Activated CD4-positive, alpha-beta T cell treated with anti-CD3 and anti-CD28 coated beads for 24 hours (primary cell): ENCODE measurements around the gene SCAP.

ENCODE experiments used
- DNase-seq, 2 donors: peaks; one replicate each; pipeline ENCODE4 v3.0.0-alpha.2; 2020; ENCODE audit warnings: low read depth in 2 of 2

Gene SCAP

DNA sequence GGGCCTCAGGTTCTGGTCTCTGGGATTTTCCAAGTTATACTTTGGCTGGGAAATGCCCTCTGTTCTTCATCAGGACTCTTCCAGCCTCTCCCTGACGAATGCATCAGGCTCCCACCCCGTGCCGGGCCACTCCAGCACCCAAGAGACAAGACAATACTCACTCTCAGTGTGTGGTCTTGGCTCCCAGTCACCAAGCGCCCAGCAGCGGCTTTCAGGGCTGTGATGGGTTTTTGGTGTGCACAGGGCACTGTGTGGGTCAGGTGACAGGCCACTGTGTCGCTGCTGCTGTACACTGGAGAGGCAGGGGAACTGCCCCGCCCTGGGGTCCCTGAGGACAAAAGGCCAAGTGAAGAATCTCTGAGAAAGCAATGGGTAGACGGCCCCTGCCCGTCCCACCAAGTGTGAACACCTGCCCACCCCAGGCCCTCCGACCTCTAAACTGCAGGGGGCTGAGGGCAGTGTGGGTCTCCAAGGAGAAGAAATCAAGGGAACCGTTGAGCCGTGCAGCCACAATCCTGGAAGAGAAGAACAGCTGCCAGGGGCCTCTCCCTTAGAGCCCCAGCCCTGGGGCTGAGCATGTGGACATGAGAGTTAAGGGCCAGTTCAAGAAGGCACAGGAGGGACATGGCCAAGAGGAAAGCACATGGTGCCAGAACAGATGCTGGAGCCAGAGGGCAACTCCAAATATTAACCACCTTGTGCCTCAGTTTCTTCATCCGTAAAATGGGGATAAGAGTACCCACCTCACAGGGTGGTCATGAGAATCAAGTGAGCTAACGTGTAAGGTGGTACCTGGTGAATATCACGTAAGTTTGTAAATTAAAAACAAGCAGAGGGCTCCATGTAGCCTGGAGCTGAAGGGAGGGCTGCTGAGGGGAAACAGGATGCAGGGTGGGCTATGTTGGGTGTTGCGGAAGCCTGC lies 60.8 kb downstream of the SCAP start:
- DNase-seq = no peak

GRCh38 chr3:47414161-47414564 lies 61.6 kb downstream of the SCAP start:
- no peak for DNase-seq

DNA sequence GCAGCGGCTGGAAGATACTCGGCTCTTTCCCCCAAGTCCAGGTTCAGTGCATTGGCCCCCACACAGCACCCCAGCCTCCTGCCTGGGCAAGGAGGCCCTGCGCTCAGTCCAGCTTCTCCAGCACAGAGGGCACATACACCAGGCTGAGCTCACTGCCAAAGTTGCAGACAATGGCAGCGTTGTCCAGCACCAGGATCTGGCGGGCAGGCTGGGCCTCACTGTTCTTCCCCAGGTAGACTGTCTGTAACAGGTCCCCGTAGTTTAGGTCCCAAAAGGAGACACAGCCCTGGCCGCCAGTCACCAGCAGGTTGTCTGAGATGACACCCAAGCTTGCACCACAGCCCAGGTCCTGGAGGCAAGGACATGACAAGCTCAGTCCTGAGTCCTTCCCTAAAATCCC lies 62.0 kb downstream of the SCAP start:
- no peak for DNase-seq

DNA sequence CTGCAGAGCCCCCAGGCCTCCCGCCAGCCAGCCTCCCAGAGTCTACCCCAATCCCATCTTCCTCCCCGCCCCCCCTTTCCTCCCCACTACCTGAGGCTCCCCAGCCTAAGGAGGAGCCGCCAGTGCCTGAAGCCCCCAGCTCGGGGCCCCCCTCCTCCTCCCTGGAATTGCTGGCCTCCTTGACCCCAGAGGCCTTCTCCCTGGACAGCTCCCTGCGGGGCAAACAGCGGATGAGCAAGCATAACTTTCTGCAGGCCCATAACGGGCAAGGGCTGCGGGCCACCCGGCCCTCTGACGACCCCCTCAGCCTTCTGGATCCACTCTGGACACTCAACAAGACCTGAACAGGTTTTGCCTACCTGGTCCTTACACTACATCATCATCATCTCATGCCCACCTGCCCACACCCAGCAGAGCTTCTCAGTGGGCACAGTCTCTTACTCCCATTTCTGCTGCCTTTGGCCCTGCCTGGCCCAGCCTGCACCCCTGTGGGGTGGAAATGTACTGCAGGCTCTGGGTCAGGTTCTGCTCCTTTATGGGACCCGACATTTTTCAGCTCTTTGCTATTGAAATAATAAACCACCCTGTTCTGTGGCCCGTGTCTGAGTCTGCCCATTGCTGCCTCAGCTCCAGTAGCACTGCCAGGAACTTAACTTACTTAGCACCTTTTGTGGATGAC lies 62.8 kb downstream of the SCAP start:
- no peak for DNase-seq

GRCh38 chr3:47412453-47412756 lies 63.3 kb downstream of the SCAP start:
- no peak for DNase-seq

- no peak for DNase-seq
These were observed 63.9 kb downstream of the SCAP start for GRCh38 chr3:47411696-47412452.

GRCh38 chr3:47410801-47411646 lies 64.7 kb downstream of the SCAP start:
- DNase-seq = no peak

- DNase-seq = no peak
These were observed 65.4 kb downstream of the SCAP start for GRCh38 chr3:47410417-47410720.

DNA sequence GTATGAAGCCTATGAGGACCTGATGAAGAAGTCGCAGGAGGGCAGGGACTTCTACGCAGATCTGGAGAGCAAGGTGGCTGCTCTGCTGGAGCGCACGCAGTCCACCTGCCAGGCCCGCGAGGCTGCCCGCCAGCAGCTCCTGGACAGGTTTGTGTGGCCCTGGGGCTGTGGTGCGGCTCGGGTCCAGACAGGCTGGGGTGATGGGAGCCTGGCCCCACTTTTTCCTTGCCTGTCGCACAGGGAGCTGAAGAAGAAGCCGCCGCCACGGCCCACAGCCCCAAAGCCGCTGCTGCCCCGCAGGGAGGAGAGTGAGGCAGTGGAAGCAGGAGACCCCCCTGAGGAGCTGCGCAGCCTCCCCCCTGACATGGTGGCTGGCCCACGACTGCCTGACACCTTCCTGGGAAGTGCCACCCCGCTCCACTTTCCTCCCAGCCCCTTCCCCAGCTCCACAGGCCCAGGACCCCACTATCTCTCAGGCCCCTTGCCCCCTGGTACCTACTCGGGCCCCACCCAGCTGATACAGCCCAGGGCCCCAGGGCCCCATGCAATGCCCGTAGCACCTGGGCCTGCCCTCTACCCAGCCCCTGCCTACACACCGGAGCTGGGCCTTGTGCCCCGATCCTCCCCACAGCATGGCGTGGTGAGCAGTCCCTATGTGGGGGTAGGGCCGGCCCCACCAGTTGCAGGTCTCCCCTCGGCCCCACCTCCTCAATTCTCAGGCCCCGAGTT lies 65.9 kb downstream of the SCAP start:
- no peak for DNase-seq

DNA sequence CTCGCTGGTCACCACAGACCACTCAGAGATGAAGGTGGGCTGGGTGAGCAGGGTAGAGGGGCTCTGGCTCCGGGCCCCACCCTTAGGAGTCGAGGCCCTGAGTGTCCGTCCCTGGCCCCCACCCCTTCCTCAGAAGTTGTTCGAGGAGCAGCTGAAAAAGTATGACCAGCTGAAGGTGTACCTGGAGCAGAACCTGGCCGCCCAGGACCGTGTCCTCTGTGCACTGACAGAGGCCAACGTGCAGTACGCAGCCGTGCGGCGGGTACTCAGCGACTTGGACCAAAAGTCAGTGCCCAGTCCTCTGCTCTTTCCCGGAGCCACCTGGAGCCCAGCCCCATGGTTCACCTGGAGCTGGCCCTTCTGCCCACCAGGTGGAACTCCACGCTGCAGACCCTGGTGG lies 66.5 kb downstream of the SCAP start:
- no peak for DNase-seq

- DNase-seq = no peak
These were observed 66.9 kb downstream of the SCAP start for GRCh38 chr3:47408839-47409229.

DNA sequence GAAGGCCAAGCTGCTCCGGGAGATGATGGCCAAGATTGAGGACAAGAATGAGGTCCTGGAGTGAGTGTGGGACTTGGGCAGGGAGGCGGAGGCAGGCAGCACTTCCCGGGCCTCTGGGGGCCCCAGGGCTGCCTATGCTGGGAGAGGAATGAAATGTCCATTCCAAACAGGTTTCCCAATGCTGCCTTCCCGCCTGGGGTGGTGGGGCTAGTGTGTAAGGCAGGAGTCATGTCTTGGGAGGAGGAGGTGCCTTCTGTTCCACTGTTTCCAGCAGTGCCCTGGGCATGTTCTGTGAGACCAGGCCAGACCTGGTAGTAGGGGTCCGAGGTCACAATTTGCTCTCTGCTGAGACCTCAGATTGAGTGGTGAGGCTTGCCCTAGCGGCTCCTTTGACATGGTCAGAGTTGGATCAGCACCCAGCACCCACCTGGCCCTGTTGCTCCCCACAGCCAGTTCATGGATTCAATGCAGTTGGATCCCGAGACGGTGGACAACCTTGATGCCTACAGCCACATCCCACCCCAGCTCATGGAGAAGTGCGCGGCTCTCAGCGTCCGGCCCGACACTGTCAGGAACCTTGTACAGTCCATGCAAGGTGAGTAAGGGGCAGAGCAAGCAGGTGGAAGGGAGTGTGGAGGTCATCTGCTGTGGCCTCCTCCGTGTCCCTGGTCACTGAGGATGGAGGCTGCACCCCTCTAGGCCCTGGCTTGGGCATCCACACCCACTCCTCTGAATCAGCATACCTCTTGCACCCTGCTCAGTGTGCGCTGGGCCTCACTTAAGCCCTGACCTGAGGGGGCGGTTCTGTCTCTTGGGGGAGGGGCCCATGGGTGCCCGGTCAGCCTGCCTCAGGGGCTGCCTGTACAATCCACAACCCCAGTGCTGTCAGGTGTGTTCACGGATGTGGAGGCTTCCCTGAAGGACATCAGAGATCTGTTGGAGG lies 67.6 kb downstream of the SCAP start:
- no peak for DNase-seq

DNA sequence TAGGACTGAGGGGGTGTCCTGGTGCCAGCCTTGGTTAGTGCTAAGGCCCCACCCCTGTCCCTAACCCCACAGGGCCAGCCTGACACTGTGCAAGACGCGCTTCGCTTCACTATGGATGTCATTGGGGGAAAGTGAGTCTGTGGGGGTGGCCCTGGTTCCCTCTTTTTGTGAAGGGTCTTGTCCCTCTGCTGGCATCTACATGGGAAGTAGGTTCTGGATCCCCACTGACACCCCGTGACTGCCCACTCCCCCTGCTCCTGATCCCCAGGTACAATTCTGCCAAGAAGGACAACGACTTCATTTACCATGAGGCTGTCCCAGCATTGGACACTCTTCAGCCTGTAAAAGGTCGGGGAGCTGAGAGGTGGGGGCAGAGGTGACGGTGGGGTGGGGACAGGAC lies 68.5 kb downstream of the SCAP start:
- DNase-seq = no peak

GRCh38 chr3:47406762-47407149 lies 69.0 kb downstream of the SCAP start:
- no peak for DNase-seq

GRCh38 chr3:47405820-47406761 lies 69.7 kb downstream of the SCAP start:
- DNase-seq = no peak

DNA sequence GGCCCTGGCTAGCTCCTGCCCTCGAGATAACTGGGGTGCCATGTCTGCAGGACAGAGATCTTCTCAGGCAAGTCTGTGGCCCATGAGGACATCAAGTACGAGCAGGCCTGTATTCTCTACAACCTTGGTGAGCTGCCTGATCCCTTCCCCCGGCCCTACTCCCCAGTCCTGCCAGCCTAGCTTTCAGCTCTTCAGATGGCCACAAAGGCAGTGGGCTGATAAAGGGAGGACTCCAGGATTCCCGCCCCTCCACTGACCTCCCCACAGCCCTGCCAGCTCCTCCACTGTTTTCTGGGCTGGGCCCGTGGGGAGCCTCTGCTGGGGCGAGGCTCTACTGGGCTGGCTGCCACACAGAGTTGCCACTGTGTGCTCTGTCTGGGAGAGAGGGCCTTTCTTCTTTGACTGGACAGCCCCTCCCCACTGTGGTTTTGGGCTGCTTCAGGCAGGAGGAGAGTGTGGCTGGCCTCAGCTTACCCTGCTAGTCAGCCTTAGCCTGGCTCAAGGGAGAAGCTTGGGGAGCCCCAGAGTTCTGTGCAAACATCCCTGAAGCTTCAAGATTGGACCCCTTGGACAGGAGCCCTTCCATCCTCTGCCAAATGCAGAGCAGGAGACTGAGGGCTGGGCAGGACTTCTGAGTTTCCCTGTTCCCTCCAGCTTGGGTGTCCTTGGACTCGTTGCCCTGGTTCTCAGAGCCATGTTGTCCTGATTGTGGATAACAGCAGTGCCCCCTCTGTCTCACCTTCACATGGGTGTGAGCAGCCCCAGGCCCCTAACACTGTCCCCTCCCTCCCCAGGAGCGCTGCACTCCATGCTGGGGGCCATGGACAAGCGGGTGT lies 70.6 kb downstream of the SCAP start:
- no peak for DNase-seq

GRCh38 chr3:47404431-47404876 lies 71.3 kb downstream of the SCAP start:
- no peak for DNase-seq
